COLO668 (cell line): Measurements from ENCODE around the gene POLR2B.

Experiments used
- DNase-seq: peaks from one replicate; lab custom pipeline; 2025; ENCODE audit not compliant: unreplicated experiment; lab: John Stamatoyannopoulos, UW

Gene POLR2B

GRCh38 chr4:57078685-57079521, 100.2 kb downstream of the POLR2B start:
- DNase-seq: peak; percentile 4
